ENCODE measurements around the gene GCSAM.

The GCSAM gene

GRCh38 chr3:112132975-112133448, at the start of gene GCSAM:
Gene GCSAM, minus strand, starts transcription at chr3:112133248. Its CDS starts 128 bp downstream, at chr3:112133120.
- Histone ChIP-seq H3K79me2 (ENCODE audit: insufficient read depth, low read length) (no peaks in the 10 kb centered on the region), H3K9me3 (ENCODE audit: insufficient read depth, low read length, severe bottlenecking) (no peaks in the 10 kb centered on the region), H3K27me3 (ENCODE audit: insufficient read depth, low read length, poor library complexity) (peaks cover 4% of the 10 kb centered on the region), H3K27ac (ENCODE audit: low read length) (no peak within 1 kb of the TSS), H3K4me2 (ENCODE audit: insufficient read depth, low read length) (no peak within 1 kb of the TSS), H3K4me1 (ENCODE audit: insufficient read depth, low read length) (no peaks in the 10 kb centered on the region), H3K36me3 (ENCODE audit: insufficient read depth, low read length) (no peaks in the 10 kb centered on the region), H3K4me3 (ENCODE audit: low read depth in 1 of 2, low read length in 2 of 2) (no peak within 1 kb of the TSS), H2AFZ (ENCODE audit: low read depth, low read length) (no peak within 1 kb of the TSS), H4K20me1 (ENCODE audit: insufficient read depth, low read length) (no peaks in the 10 kb centered on the region), H3K9ac (ENCODE audit: low read depth, low read length) (no peak within 1 kb of the TSS)
- TF ChIP-seq EZH2 (IDR thresholded peaks at IDR 0.05; ENCODE audit: borderline replicate concordance, low read depth, low read length, severe bottlenecking) (no peak), CTCF (IDR thresholded peaks at IDR 0.05; ENCODE audit: borderline replicate concordance, extremely low read depth, low read length, poor library complexity, severe bottlenecking) (no peak)
- no peak for DNase-seq
- ATAC-seq (ENCODE audit: insufficient read depth, low read depth) = no peak

- ATAC-seq (ENCODE audit: insufficient read depth, low read depth) = no peak
- no peaks in the 10 kb centered on the region for H4K20me1 ChIP-seq (ENCODE audit: insufficient read depth, low read length)
- H3K9ac ChIP-seq (ENCODE audit: low read depth, low read length) = no peak overlapping the region
- no peak for DNase-seq
- H3K9me3 ChIP-seq (ENCODE audit: insufficient read depth, low read length, severe bottlenecking) = no peaks in the 10 kb centered on the region
- H2AFZ ChIP-seq (ENCODE audit: low read depth, low read length) = no peak overlapping the region
- no peak for TF ChIP-seq CTCF (IDR thresholded peaks at IDR 0.05; ENCODE audit: borderline replicate concordance, extremely low read depth, low read length, poor library complexity, severe bottlenecking)
- no peak for TF ChIP-seq EZH2 (IDR thresholded peaks at IDR 0.05; ENCODE audit: borderline replicate concordance, low read depth, low read length, severe bottlenecking)
- no peak overlapping the region for H3K4me3 ChIP-seq (ENCODE audit: low read depth in 1 of 2, low read length in 2 of 2)
- H3K4me1 ChIP-seq (ENCODE audit: insufficient read depth, low read length) = no peaks in the 10 kb centered on the region
- no peak overlapping the region for H3K4me2 ChIP-seq (ENCODE audit: insufficient read depth, low read length)
- H3K27ac ChIP-seq (ENCODE audit: low read length) = no peak overlapping the region
- no peaks in the 10 kb centered on the region for H3K27me3 ChIP-seq (ENCODE audit: insufficient read depth, low read length, poor library complexity)
- H3K36me3 ChIP-seq (ENCODE audit: insufficient read depth, low read length) = no peaks in the 10 kb centered on the region
- no peaks in the 10 kb centered on the region for H3K79me2 ChIP-seq (ENCODE audit: insufficient read depth, low read length)
Measured at GRCh38 chr3:112175646-112176045, 42.6 kb upstream of the GCSAM start.

GRCh38 chr3:112175037-112175436, 42.0 kb upstream of the GCSAM start:
- H3K9ac ChIP-seq (ENCODE audit: low read depth, low read length) = no peak overlapping the region
- no peaks in the 10 kb centered on the region for H3K4me1 ChIP-seq (ENCODE audit: insufficient read depth, low read length)
- H3K4me3 ChIP-seq (ENCODE audit: low read depth in 1 of 2, low read length in 2 of 2) = no peak overlapping the region
- H4K20me1 ChIP-seq (ENCODE audit: insufficient read depth, low read length) = no peaks in the 10 kb centered on the region
- no peaks in the 10 kb centered on the region for H3K9me3 ChIP-seq (ENCODE audit: insufficient read depth, low read length, severe bottlenecking)
- H3K4me2 ChIP-seq (ENCODE audit: insufficient read depth, low read length) = no peak overlapping the region
- no peak overlapping the region for H2AFZ ChIP-seq (ENCODE audit: low read depth, low read length)
- TF ChIP-seq EZH2 (IDR thresholded peaks at IDR 0.05; ENCODE audit: borderline replicate concordance, low read depth, low read length, severe bottlenecking) (no peak), CTCF (IDR thresholded peaks at IDR 0.05; ENCODE audit: borderline replicate concordance, extremely low read depth, low read length, poor library complexity, severe bottlenecking) (no peak)
- H3K36me3 ChIP-seq (ENCODE audit: insufficient read depth, low read length) = no peaks in the 10 kb centered on the region
- no peak overlapping the region for H3K27ac ChIP-seq (ENCODE audit: low read length)
- H3K27me3 ChIP-seq (ENCODE audit: insufficient read depth, low read length, poor library complexity) = no peaks in the 10 kb centered on the region
- no peak for DNase-seq
- ATAC-seq (ENCODE audit: insufficient read depth, low read depth) = no peak
- no peaks in the 10 kb centered on the region for H3K79me2 ChIP-seq (ENCODE audit: insufficient read depth, low read length)

- no peak for DNase-seq
- H3K9ac ChIP-seq (ENCODE audit: low read depth, low read length) = no peak overlapping the region
- H3K27ac ChIP-seq (ENCODE audit: low read length) = no peak overlapping the region
- H3K27me3 ChIP-seq (ENCODE audit: insufficient read depth, low read length, poor library complexity) = no peaks in the 10 kb centered on the region
- TF ChIP-seq CTCF (IDR thresholded peaks at IDR 0.05; ENCODE audit: borderline replicate concordance, extremely low read depth, low read length, poor library complexity, severe bottlenecking) (no peak), EZH2 (IDR thresholded peaks at IDR 0.05; ENCODE audit: borderline replicate concordance, low read depth, low read length, severe bottlenecking) (no peak)
- no peaks in the 10 kb centered on the region for H3K4me1 ChIP-seq (ENCODE audit: insufficient read depth, low read length)
- no peak overlapping the region for H2AFZ ChIP-seq (ENCODE audit: low read depth, low read length)
- H4K20me1 ChIP-seq (ENCODE audit: insufficient read depth, low read length) = no peaks in the 10 kb centered on the region
- no peaks in the 10 kb centered on the region for H3K79me2 ChIP-seq (ENCODE audit: insufficient read depth, low read length)
- no peaks in the 10 kb centered on the region for H3K36me3 ChIP-seq (ENCODE audit: insufficient read depth, low read length)
- no peak overlapping the region for H3K4me3 ChIP-seq (ENCODE audit: low read depth in 1 of 2, low read length in 2 of 2)
- no peak for ATAC-seq (ENCODE audit: insufficient read depth, low read depth)
- no peak overlapping the region for H3K4me2 ChIP-seq (ENCODE audit: insufficient read depth, low read length)
- no peaks in the 10 kb centered on the region for H3K9me3 ChIP-seq (ENCODE audit: insufficient read depth, low read length, severe bottlenecking)
Measured at GRCh38 chr3:112171144-112171543, 38.1 kb upstream of the GCSAM start.
